ENCODE data around the gene ASTL.

DNA sequence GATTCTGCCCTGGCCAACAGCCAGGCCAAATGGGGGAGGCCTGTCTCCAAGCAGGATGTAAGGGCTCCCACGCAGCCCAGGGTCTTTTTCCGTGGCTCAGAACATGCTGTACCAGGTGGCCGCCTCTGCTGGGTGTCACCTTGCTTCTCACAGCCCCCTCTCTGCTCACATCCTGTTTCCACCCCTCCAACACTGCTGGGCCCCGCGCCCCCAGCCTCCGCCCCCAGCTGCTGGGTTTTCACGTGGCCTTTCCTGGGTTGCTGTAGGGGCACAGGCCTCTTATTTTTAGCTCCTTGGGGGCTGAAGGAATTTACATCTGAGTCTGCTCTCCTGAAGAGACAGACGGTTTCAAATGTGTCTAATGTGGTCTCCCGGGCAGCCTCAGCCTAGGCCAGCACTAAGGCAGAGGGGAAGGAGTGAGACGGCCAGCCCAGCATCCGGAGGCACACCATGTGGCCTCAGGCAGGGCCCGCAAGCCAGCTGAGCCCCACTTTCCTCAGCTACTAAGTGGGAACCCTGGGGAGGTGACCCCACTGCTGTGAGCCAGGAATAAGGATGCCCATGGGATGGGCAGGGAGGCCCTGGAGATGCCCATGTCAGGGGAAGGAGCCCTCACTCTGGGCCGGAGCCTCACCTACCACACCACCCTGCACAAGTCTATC, 25.6 kb upstream of the ASTL start:
- TF ChIP-seq CTCF (IDR thresholded peaks at IDR 0.05) (no peak), POLR2A (IDR thresholded peaks at IDR 0.05) (no peak)

Data from body of pancreas (tissue), 4 donors.